ENCODE results near the gene BTN2A1. TPM values are rescaled to one million over a fixed set of nuclear protein-coding genes. Genes with fewer than 3 reads are reported as not detected.
"Not testable (repeated sequence)": the region's sequence is repeated elsewhere in the genome, so short reads cannot be mapped to it uniquely, and the experiment has no call there.

BTN2A1 gene
- total and polyA plus RNA-seq, 2 donors from 2014 or later, result 15.6 to 19.1 TPM

DNA sequence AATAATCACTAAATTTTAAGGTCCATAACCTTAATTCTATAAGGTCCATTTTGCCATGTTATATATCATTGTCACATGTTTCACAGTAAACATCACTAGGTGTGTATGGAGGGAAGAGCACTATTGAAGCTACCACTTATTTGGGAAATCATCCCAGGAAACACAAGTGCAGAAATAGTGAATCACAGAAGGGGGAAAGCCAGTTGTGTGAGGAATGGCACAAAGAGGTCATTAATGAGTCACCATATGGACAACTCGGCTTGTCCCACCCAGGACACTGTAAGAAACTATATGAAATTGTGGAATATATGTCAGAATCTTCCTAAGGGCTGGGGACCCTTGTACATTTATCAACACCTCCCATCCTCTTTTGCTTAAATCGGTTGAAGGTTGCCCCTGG is 42.0 kb upstream of the BTN2A1 start:
- Histone ChIP-seq H3K36me3 (ENCODE audit: control insufficient read depth in 2 of 3, insufficient read depth in 3 of 3, low read length in 3 of 3) (peaks cover 0 to 4% (median 0%) of the 10 kb centered on the region in 3 donors), H3K27me3 (ENCODE audit: control insufficient read depth, insufficient read depth, low read length) (no peaks in the 10 kb centered on the region), H3K4me1 (ENCODE audit: control insufficient read depth in 2 of 3, insufficient read depth in 2 of 3, low read depth in 1 of 3, low read length in 3 of 3) (peaks cover 0 to 2% (median 0%) of the 10 kb centered on the region in 3 donors), H3K27ac (ENCODE audit: low read depth in 2 of 2, low read length in 2 of 2) (no peak overlapping the region), H3K9me3 (ENCODE audit: control insufficient read depth in 2 of 3, insufficient read depth in 1 of 3, low read length in 3 of 3) (no peaks in the 10 kb centered on the region), H3K4me3 (ENCODE audit: low read length in 3 of 3) (no peak overlapping the region), H3K9ac (ENCODE audit: low read length in 3 of 3) (no peak overlapping the region)
- intact Hi-C loops (cut with DNase I), result no loop called here
- DNase-seq (no peak), FAIRE-seq (no peak)
- TF ChIP-seq, protein P1, sequence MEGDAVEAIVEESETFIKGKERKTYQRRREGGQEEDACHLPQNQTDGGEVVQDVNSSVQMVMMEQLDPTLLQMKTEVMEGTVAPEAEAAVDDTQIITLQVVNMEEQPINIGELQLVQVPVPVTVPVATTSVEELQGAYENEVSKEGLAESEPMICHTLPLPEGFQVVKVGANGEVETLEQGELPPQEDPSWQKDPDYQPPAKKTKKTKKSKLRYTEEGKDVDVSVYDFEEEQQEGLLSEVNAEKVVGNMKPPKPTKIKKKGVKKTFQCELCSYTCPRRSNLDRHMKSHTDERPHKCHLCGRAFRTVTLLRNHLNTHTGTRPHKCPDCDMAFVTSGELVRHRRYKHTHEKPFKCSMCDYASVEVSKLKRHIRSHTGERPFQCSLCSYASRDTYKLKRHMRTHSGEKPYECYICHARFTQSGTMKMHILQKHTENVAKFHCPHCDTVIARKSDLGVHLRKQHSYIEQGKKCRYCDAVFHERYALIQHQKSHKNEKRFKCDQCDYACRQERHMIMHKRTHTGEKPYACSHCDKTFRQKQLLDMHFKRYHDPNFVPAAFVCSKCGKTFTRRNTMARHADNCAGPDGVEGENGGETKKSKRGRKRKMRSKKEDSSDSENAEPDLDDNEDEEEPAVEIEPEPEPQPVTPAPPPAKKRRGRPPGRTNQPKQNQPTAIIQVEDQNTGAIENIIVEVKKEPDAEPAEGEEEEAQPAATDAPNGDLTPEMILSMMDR (IDR thresholded peaks at IDR 0.05; ENCODE audit: borderline replicate concordance, extremely low read depth, insufficient read depth), result no peak

DNA sequence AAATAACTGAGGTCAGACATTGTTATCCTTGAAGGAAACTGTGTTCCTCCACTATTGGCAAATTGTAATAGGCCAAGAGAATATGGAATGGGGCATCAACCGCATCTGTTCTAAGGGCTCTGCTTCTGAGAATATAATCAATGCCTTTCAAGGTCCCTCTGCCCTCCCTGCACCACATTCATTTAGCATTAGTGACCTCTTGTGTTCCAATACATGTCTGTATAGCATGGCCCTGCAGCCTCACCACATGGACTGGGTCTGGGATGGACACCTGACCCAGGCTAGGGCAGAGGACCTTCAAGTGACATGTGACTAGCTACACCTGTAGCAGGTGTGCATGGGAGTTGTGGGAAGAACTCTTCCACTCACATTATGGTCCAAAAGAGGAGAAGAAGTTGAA is 41.5 kb upstream of the BTN2A1 start:
- TF ChIP-seq, protein P1 (IDR thresholded peaks at IDR 0.05; ENCODE audit: borderline replicate concordance, extremely low read depth, insufficient read depth), result no peak
- FAIRE-seq, result no peak
- no peak for DNase-seq
- no peaks in the 10 kb centered on the region for H3K27me3 ChIP-seq (ENCODE audit: control insufficient read depth, insufficient read depth, low read length)
- H3K4me3 ChIP-seq (ENCODE audit: low read length in 3 of 3), result no peak overlapping the region
- no peak overlapping the region for H3K9ac ChIP-seq (ENCODE audit: low read length in 3 of 3)
- intact Hi-C loops (cut with DNase I), result no loop called here
- H3K4me1 ChIP-seq (ENCODE audit: control insufficient read depth in 2 of 3, insufficient read depth in 2 of 3, low read depth in 1 of 3, low read length in 3 of 3), result peaks cover 0 to 3% (median 0%) of the 10 kb centered on the region in 3 donors
- H3K36me3 ChIP-seq (ENCODE audit: control insufficient read depth in 2 of 3, insufficient read depth in 3 of 3, low read length in 3 of 3), result peaks cover 0 to 2% (median 0%) of the 10 kb centered on the region in 3 donors
- no peaks in the 10 kb centered on the region for H3K9me3 ChIP-seq (ENCODE audit: control insufficient read depth in 2 of 3, insufficient read depth in 1 of 3, low read length in 3 of 3)
- no peak overlapping the region for H3K27ac ChIP-seq (ENCODE audit: low read depth in 2 of 2, low read length in 2 of 2)

DNA sequence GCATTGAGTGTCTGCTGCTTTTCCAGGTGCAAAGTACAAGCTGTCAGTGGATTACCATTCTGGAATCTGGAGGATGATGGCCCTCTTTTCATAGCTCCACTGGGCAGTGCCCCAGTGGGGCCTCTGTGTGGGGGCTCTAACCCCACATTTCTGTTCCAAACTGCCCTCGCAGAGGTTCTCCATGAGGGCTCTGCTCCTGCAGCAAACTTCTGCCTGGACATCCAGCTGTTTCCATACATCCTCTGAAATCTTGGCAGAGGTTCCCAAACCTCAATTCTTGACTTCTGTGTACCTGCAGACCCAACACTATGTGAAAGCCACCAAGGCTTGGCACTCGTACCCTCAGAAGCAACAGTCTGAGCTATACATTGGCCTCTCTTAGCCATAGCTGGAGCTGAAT is 39.7 kb upstream of the BTN2A1 start:
- H3K36me3 ChIP-seq (ENCODE audit: control insufficient read depth in 2 of 3, insufficient read depth in 3 of 3, low read length in 3 of 3); H3K27ac ChIP-seq (ENCODE audit: low read depth in 2 of 2, low read length in 2 of 2); H3K9ac ChIP-seq (ENCODE audit: low read length in 3 of 3); H3K4me1 ChIP-seq (ENCODE audit: control insufficient read depth in 2 of 3, insufficient read depth in 2 of 3, low read depth in 1 of 3, low read length in 3 of 3); intact Hi-C loops (cut with DNase I); FAIRE-seq; H3K27me3 ChIP-seq (ENCODE audit: control insufficient read depth, insufficient read depth, low read length); H3K9me3 ChIP-seq (ENCODE audit: control insufficient read depth in 2 of 3, insufficient read depth in 1 of 3, low read length in 3 of 3); H3K4me3 ChIP-seq (ENCODE audit: low read length in 3 of 3); DNase-seq: not testable (repeated sequence)

DNA sequence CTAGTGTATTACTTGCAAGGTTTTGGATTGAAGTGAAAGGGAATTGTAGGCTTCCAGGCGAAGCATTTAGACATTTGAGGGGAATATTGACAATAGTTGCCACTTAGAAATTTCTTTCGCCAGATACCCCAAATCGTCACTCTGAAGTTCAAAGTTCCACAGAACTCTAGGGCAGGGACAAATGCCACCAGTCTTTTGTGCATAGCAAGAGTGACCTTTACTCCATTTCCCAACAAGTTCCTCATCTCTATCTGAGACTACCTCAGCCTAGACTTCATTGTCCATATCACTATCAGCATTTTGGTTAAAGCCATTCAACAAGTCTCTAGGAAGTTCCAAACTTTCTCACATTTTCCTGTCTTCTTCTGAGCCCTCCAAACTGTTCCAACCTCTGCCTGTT is 39.0 kb upstream of the BTN2A1 start:
- H3K9ac ChIP-seq (ENCODE audit: low read length in 3 of 3); DNase-seq; H3K27me3 ChIP-seq (ENCODE audit: control insufficient read depth, insufficient read depth, low read length); H3K27ac ChIP-seq (ENCODE audit: low read depth in 2 of 2, low read length in 2 of 2); H3K4me3 ChIP-seq (ENCODE audit: low read length in 3 of 3); H3K9me3 ChIP-seq (ENCODE audit: control insufficient read depth in 2 of 3, insufficient read depth in 1 of 3, low read length in 3 of 3); intact Hi-C loops (cut with DNase I); H3K4me1 ChIP-seq (ENCODE audit: control insufficient read depth in 2 of 3, insufficient read depth in 2 of 3, low read depth in 1 of 3, low read length in 3 of 3); H3K36me3 ChIP-seq (ENCODE audit: control insufficient read depth in 2 of 3, insufficient read depth in 3 of 3, low read length in 3 of 3); FAIRE-seq: not testable (repeated sequence)
